Measurements from ENCODE around the gene CCDC179. TPM values are rescaled to one million over a fixed set of nuclear protein-coding genes. Genes with fewer than 3 reads are reported as not detected.

CCDC179 gene
- total RNA-seq: not detected
- polyA plus RNA-seq (ENCODE audit: insufficient read depth in 1 of 8, insufficient read length in 8 of 8, low replicate concordance in 1 of 8): under 1 TPM in 1 of 8 donors, not detected in 7; 0.35 TPM
- long read RNA-seq, donor 1: 0 reads
- long read RNA-seq, donor 2: 0 reads
- long read RNA-seq, donor 3: 0 reads
- long read RNA-seq, donor 4: 0 reads
- long read RNA-seq, donor 5: 0 reads
- long read RNA-seq, donor 6: 0 reads
- long read RNA-seq, donor 7: 0 reads
- long read RNA-seq, donor 8: 0 reads
- long read RNA-seq, donor 9: 0 reads
- long read RNA-seq, donor 10: 0 reads
- long read RNA-seq, donor 11: 0 reads

DNA sequence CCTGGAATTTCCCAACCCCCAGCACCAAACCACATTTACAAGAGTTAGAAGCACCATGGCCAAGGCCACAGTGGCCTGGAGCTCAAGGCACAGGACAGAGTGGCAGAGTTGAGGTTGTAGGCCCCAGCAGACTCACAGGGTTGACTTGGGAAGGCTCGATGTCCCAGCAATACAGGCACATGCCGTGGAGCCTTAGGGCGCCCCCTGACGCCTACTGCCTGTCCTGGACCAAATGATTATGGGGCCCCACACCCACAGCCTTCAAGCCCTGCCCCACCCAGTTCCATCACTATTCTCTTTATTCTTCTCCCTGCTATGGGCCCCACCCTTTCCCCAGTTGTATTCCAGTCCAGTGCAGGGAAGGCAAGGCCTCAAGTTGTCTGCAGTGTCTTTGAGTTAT is at the start of gene CCDC179:
TSS of gene CCDC179 (minus strand) at position 234 of the 400 bp plus-strand sequence. CDS start at position 181, 53 bp downstream.
- Histone ChIP-seq H3K27me3 (ENCODE audit: control insufficient read depth, insufficient read depth, low read length) (no peaks in the 10 kb centered on the region), H3K27ac (ENCODE audit: low read length) (no peak within 1 kb of the TSS), H3K36me3 (ENCODE audit: control insufficient read depth, insufficient read depth, low read length) (no peaks in the 10 kb centered on the region), H3K4me1 (ENCODE audit: control insufficient read depth, insufficient read depth, low read length) (no peaks in the 10 kb centered on the region), H3K4me3 (ENCODE audit: low read length) (no peak within 1 kb of the TSS), H3K9me3 (replicated peaks; ENCODE audit: control insufficient read depth, low read depth, low read length) (no peaks in the 10 kb centered on the region)
- DNase-seq: no peak
- WGBS (ENCODE audit: insufficient coverage): no CpG with 5 or more reads among the region's 4 CpGs

DNA sequence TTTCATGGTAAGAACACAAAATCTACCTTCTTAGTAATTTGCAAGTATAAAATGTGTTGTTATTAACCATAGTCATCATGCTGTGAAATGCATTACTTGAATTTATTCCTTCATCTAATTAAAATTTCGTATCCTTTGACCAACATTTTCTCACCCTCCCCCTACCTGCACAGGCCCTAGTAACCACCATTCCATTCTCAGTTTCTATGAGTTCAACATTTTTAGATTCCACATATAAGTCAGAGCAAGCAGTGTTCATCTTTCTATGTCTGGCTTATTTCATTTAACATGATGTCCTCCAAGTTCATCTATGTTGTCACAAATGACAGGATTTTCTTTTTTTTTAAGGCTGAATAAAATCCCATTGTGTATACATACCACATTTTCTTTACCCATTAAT is 43.5 kb upstream of the CCDC179 start:
- no peak overlapping the region for H3K4me3 ChIP-seq (ENCODE audit: low read length)

GRCh38 chr11:22901603-22902002 is 41.3 kb upstream of the CCDC179 start:
- Histone ChIP-seq H3K4me3 (ENCODE audit: low read length) (no peak overlapping the region), H3K27me3 (ENCODE audit: control insufficient read depth, insufficient read depth, low read length) (no peaks in the 10 kb centered on the region), H3K4me1 (ENCODE audit: control insufficient read depth, insufficient read depth, low read length) (no peaks in the 10 kb centered on the region), H3K27ac (ENCODE audit: low read length) (no peak overlapping the region), H3K9me3 (replicated peaks; ENCODE audit: control insufficient read depth, low read depth, low read length) (no peaks in the 10 kb centered on the region), H3K36me3 (ENCODE audit: control insufficient read depth, insufficient read depth, low read length) (no peaks in the 10 kb centered on the region)
- WGBS (ENCODE audit: insufficient coverage): 80% methylated on average over 1 of the region's 4 CpGs
- peak; percentile 3 for DNase-seq

More for the DNA sequence above, 43.5 kb upstream of the CCDC179 start:
- Histone ChIP-seq H3K36me3 (ENCODE audit: control insufficient read depth, insufficient read depth, low read length) (no peaks in the 10 kb centered on the region), H3K27me3 (ENCODE audit: control insufficient read depth, insufficient read depth, low read length) (no peaks in the 10 kb centered on the region), H3K9me3 (replicated peaks; ENCODE audit: control insufficient read depth, low read depth, low read length) (no peaks in the 10 kb centered on the region), H3K4me1 (ENCODE audit: control insufficient read depth, insufficient read depth, low read length) (no peaks in the 10 kb centered on the region), H3K27ac (ENCODE audit: low read length) (no peak overlapping the region)
- WGBS (ENCODE audit: insufficient coverage): 86% methylated on average over 1 of the region's 1 CpG
- no peak for DNase-seq

- Histone ChIP-seq H3K27me3 (ENCODE audit: control insufficient read depth, insufficient read depth, low read length) (no peaks in the 10 kb centered on the region), H3K27ac (ENCODE audit: low read length) (no peak overlapping the region), H3K36me3 (ENCODE audit: control insufficient read depth, insufficient read depth, low read length) (no peaks in the 10 kb centered on the region), H3K9me3 (replicated peaks; ENCODE audit: control insufficient read depth, low read depth, low read length) (no peaks in the 10 kb centered on the region), H3K4me3 (ENCODE audit: low read length) (no peak overlapping the region), H3K4me1 (ENCODE audit: control insufficient read depth, insufficient read depth, low read length) (no peaks in the 10 kb centered on the region)
- DNase-seq: no peak
Observed at GRCh38 chr11:22900764-22901486, 40.7 kb upstream of the CCDC179 start.

GRCh38 chr11:22898036-22898435 is 37.8 kb upstream of the CCDC179 start:
- Histone ChIP-seq H3K9me3 (replicated peaks; ENCODE audit: control insufficient read depth, low read depth, low read length) (no peaks in the 10 kb centered on the region), H3K36me3 (ENCODE audit: control insufficient read depth, insufficient read depth, low read length) (no peaks in the 10 kb centered on the region), H3K4me3 (ENCODE audit: low read length) (no peak overlapping the region), H3K27ac (ENCODE audit: low read length) (no peak overlapping the region), H3K4me1 (ENCODE audit: control insufficient read depth, insufficient read depth, low read length) (no peaks in the 10 kb centered on the region), H3K27me3 (ENCODE audit: control insufficient read depth, insufficient read depth, low read length) (no peaks in the 10 kb centered on the region)
- WGBS (ENCODE audit: insufficient coverage): no CpG with 5 or more reads among the region's 5 CpGs
- no peak for DNase-seq

DNA sequence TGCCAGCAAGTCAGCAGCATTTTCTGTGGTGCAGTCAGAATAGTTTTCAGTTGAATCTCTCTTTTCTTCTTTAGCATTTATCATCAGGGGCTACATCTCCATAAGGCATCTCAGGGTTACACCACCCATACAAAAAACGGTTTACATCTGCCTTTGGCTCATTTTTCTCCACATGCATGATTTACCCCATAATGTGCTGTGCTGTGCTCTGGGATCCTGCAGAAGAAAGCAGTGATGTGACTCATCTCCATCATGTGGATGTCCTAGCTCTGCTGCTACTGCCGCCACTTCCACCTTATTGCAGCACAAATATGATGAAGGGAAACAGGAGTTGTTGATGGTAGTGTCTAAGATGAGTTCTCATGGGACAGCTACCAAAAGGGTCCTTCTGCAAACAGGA is 30.0 kb upstream of the CCDC179 start:
- Histone ChIP-seq H3K36me3 (ENCODE audit: control insufficient read depth, insufficient read depth, low read length) (no peaks in the 10 kb centered on the region), H3K27me3 (ENCODE audit: control insufficient read depth, insufficient read depth, low read length) (no peaks in the 10 kb centered on the region), H3K4me1 (ENCODE audit: control insufficient read depth, insufficient read depth, low read length) (no peaks in the 10 kb centered on the region), H3K4me3 (ENCODE audit: low read length) (no peak overlapping the region), H3K9me3 (replicated peaks; ENCODE audit: control insufficient read depth, low read depth, low read length) (no peaks in the 10 kb centered on the region), H3K27ac (ENCODE audit: low read length) (no peak overlapping the region)
- WGBS (ENCODE audit: insufficient coverage): no CpG with 5 or more reads among the region's 2 CpGs
- no peak for DNase-seq

- DNase-seq: peak; percentile 50
Observed at GRCh38 chr11:22884217-22884616, 23.9 kb upstream of the CCDC179 start.

DNA sequence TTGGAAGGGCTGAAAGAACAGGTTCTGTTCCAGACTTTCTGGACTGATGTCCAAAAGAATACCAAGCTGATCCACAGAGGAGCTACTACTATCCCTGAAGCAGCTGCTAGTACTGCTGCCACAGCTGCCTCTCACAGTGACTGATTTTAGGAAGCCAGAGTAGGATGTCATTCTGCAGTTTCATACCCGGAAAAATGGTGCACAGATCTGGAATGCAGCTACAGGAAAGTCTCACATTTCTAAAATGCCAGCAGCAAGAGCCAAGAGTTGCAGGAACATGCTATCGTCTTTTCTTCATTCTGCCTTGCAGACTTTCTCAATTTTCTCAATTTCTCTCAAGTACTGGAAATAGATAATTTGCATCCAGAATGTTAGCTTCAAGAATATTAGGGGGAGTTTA is 19.4 kb upstream of the CCDC179 start:
- Histone ChIP-seq H3K9me3 (replicated peaks; ENCODE audit: control insufficient read depth, low read depth, low read length) (no peaks in the 10 kb centered on the region), H3K27me3 (ENCODE audit: control insufficient read depth, insufficient read depth, low read length) (no peaks in the 10 kb centered on the region), H3K4me1 (ENCODE audit: control insufficient read depth, insufficient read depth, low read length) (no peaks in the 10 kb centered on the region), H3K27ac (ENCODE audit: low read length) (no peak overlapping the region), H3K4me3 (ENCODE audit: low read length) (no peak overlapping the region), H3K36me3 (ENCODE audit: control insufficient read depth, insufficient read depth, low read length) (no peaks in the 10 kb centered on the region)
- WGBS (ENCODE audit: insufficient coverage): 15% methylated on average over 1 of the region's 2 CpGs
- DNase-seq: peak; percentile 33

More at GRCh38 chr11:22884217-22884616, 23.9 kb upstream of the CCDC179 start:
- H3K27me3 ChIP-seq (ENCODE audit: control insufficient read depth, insufficient read depth, low read length): no peaks in the 10 kb centered on the region
- H3K9me3 ChIP-seq (replicated peaks; ENCODE audit: control insufficient read depth, low read depth, low read length): no peaks in the 10 kb centered on the region
- no peak overlapping the region for H3K27ac ChIP-seq (ENCODE audit: low read length)
- WGBS (ENCODE audit: insufficient coverage): no CpG with 5 or more reads among the region's 1 CpG
- no peaks in the 10 kb centered on the region for H3K4me1 ChIP-seq (ENCODE audit: control insufficient read depth, insufficient read depth, low read length)
- H3K4me3 ChIP-seq (ENCODE audit: low read length): no peak overlapping the region
- no peaks in the 10 kb centered on the region for H3K36me3 ChIP-seq (ENCODE audit: control insufficient read depth, insufficient read depth, low read length)

GRCh38 chr11:22878604-22879003 is 18.3 kb upstream of the CCDC179 start:
- Histone ChIP-seq H3K27ac (ENCODE audit: low read length) (no peak overlapping the region), H3K4me3 (ENCODE audit: low read length) (no peak overlapping the region), H3K4me1 (ENCODE audit: control insufficient read depth, insufficient read depth, low read length) (no peaks in the 10 kb centered on the region), H3K36me3 (ENCODE audit: control insufficient read depth, insufficient read depth, low read length) (no peaks in the 10 kb centered on the region), H3K9me3 (replicated peaks; ENCODE audit: control insufficient read depth, low read depth, low read length) (no peaks in the 10 kb centered on the region), H3K27me3 (ENCODE audit: control insufficient read depth, insufficient read depth, low read length) (no peaks in the 10 kb centered on the region)
- DNase-seq: no peak

DNA sequence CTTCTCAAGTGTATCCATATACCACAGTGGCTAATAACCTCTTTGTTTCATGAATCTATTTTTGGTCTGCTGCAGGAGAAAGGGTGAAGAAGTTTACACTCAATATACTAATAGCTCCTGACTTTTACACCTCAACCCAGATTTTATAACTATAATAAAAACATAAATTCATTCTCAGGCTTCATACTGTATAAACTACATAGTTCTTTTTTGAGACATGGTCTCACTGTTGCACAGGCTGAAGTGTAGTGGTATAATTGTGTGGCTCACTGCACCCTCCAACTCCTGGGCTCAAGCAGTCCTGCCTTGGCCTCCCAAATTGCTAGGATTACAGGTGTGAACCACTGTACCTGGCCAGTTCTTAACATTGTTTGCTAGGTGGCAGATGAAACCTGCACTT is 17.8 kb upstream of the CCDC179 start:
- no peak overlapping the region for H3K27ac ChIP-seq (ENCODE audit: low read length)
- H3K36me3 ChIP-seq (ENCODE audit: control insufficient read depth, insufficient read depth, low read length): no peaks in the 10 kb centered on the region
- H3K9me3 ChIP-seq (replicated peaks; ENCODE audit: control insufficient read depth, low read depth, low read length): no peaks in the 10 kb centered on the region
- no peak overlapping the region for H3K4me3 ChIP-seq (ENCODE audit: low read length)
- DNase-seq: no peak
- no peaks in the 10 kb centered on the region for H3K4me1 ChIP-seq (ENCODE audit: control insufficient read depth, insufficient read depth, low read length)
- H3K27me3 ChIP-seq (ENCODE audit: control insufficient read depth, insufficient read depth, low read length): no peaks in the 10 kb centered on the region
